ENCODE results near the gene HLX. TPM values are rescaled to one million over a fixed set of nuclear protein-coding genes. Genes with fewer than 3 reads are reported as not detected.
A peak's percentile ranks its signal among the peaks of the same experiment; 100 is the strongest.

Gene HLX
- total RNA-seq, 1 experiment from 2014 or later: not detected

- H3K79me2 ChIP-seq (ENCODE audit: low read length): no peaks in the 10 kb centered on the region
- H3K4me3 ChIP-seq (ENCODE audit: low read length): no peak overlapping the region
- no peak overlapping the region for H3K9ac ChIP-seq (ENCODE audit: low read length)
- H2AFZ ChIP-seq (ENCODE audit: low read length): no peak overlapping the region
- no peak overlapping the region for H3K4me2 ChIP-seq (ENCODE audit: low read depth, low read length, poor library complexity, severe bottlenecking)
- H3K27me3 ChIP-seq (ENCODE audit: low read length): no peaks in the 10 kb centered on the region; the same call in 1 of the 2 replicates
- H3K9me3 ChIP-seq (ENCODE audit: low read length): no peaks in the 10 kb centered on the region
- no peaks in the 10 kb centered on the region for H3K36me3 ChIP-seq (ENCODE audit: insufficient read depth, low read length)
- no peaks in the 10 kb centered on the region for H4K20me1 ChIP-seq (ENCODE audit: insufficient read depth, low read depth, low read length)
- H3K27ac ChIP-seq (ENCODE audit: low read length): no peak overlapping the region
- H3K9me2 ChIP-seq (replicated peaks; ENCODE audit: insufficient read depth, low read length): no peaks in the 10 kb centered on the region
- no peaks in the 10 kb centered on the region for H3K4me1 ChIP-seq (ENCODE audit: low read length)
- DNase-seq: no peak
Observed at GRCh38 chr1:220900842-220901241, 21.6 kb downstream of the HLX start.

- H3K36me3 ChIP-seq (ENCODE audit: insufficient read depth, low read length): no peaks in the 10 kb centered on the region
- H2AFZ ChIP-seq (ENCODE audit: low read length): no peak overlapping the region
- no peak overlapping the region for H3K4me2 ChIP-seq (ENCODE audit: low read depth, low read length, poor library complexity, severe bottlenecking)
- no peaks in the 10 kb centered on the region for H3K9me2 ChIP-seq (replicated peaks; ENCODE audit: insufficient read depth, low read length)
- no peaks in the 10 kb centered on the region; the same call in 1 of the 2 replicates for H3K27me3 ChIP-seq (ENCODE audit: low read length)
- H3K79me2 ChIP-seq (ENCODE audit: low read length): no peaks in the 10 kb centered on the region
- no peaks in the 10 kb centered on the region for H3K4me1 ChIP-seq (ENCODE audit: low read length)
- H3K4me3 ChIP-seq (ENCODE audit: low read length): no peak overlapping the region
- no peaks in the 10 kb centered on the region for H3K9me3 ChIP-seq (ENCODE audit: low read length)
- H3K9ac ChIP-seq (ENCODE audit: low read length): no peak overlapping the region
- DNase-seq: no peak
- H4K20me1 ChIP-seq (ENCODE audit: insufficient read depth, low read depth, low read length): no peaks in the 10 kb centered on the region
- H3K27ac ChIP-seq (ENCODE audit: low read length): no peak overlapping the region
Observed at GRCh38 chr1:220901881-220902280, 22.6 kb downstream of the HLX start.

DNA sequence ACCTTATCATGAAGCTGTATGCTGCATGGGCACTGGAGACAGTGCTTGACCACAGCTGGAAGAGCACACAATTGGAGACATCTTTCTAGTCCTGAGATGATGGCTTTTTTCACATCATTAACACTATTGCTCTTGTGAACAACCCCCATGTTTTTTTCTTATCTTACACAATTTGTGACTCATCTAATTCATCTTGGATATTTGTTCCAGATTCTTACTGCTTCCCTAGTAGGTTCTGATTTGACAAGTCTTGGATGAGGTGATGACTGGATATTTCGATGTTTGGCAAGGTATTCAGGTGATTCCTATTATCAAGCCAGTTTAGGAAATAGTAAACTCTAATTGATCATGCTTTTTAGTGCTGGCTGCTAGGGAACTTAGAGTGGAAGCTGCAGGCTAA is 23.7 kb downstream of the HLX start:
- Histone ChIP-seq H3K27ac (ENCODE audit: low read length) (no peak overlapping the region), H3K4me1 (ENCODE audit: low read length) (no peaks in the 10 kb centered on the region), H3K4me3 (ENCODE audit: low read length) (no peak overlapping the region), H3K9ac (ENCODE audit: low read length) (no peak overlapping the region), H3K4me2 (ENCODE audit: low read depth, low read length, poor library complexity, severe bottlenecking) (no peak overlapping the region), H3K9me3 (ENCODE audit: low read length) (no peaks in the 10 kb centered on the region), H3K27me3 (ENCODE audit: low read length) (no peaks in the 10 kb centered on the region; the same call in 1 of the 2 replicates), H4K20me1 (ENCODE audit: insufficient read depth, low read depth, low read length) (no peaks in the 10 kb centered on the region), H3K9me2 (replicated peaks; ENCODE audit: insufficient read depth, low read length) (no peaks in the 10 kb centered on the region), H2AFZ (ENCODE audit: low read length) (no peak overlapping the region), H3K36me3 (ENCODE audit: insufficient read depth, low read length) (no peaks in the 10 kb centered on the region), H3K79me2 (ENCODE audit: low read length) (no peaks in the 10 kb centered on the region)
- DNase-seq: no peak

- DNase-seq: no peak
- no peak overlapping the region for H3K27ac ChIP-seq (ENCODE audit: low read length)
- no peaks in the 10 kb centered on the region for H3K9me3 ChIP-seq (ENCODE audit: low read length)
- no peaks in the 10 kb centered on the region for H3K4me1 ChIP-seq (ENCODE audit: low read length)
- no peak overlapping the region for H2AFZ ChIP-seq (ENCODE audit: low read length)
- no peaks in the 10 kb centered on the region; the same call in 1 of the 2 replicates for H3K27me3 ChIP-seq (ENCODE audit: low read length)
- H3K9ac ChIP-seq (ENCODE audit: low read length): no peak overlapping the region
- no peaks in the 10 kb centered on the region for H3K36me3 ChIP-seq (ENCODE audit: insufficient read depth, low read length)
- no peaks in the 10 kb centered on the region for H3K79me2 ChIP-seq (ENCODE audit: low read length)
- H4K20me1 ChIP-seq (ENCODE audit: insufficient read depth, low read depth, low read length): no peaks in the 10 kb centered on the region
- H3K4me3 ChIP-seq (ENCODE audit: low read length): no peak overlapping the region
- H3K9me2 ChIP-seq (replicated peaks; ENCODE audit: insufficient read depth, low read length): no peaks in the 10 kb centered on the region
- H3K4me2 ChIP-seq (ENCODE audit: low read depth, low read length, poor library complexity, severe bottlenecking): no peak overlapping the region
Observed at GRCh38 chr1:220904876-220905275, 25.6 kb downstream of the HLX start.

- no peak overlapping the region for H3K4me2 ChIP-seq (ENCODE audit: low read depth, low read length, poor library complexity, severe bottlenecking)
- no peaks in the 10 kb centered on the region for H4K20me1 ChIP-seq (ENCODE audit: insufficient read depth, low read depth, low read length)
- H3K9me3 ChIP-seq (ENCODE audit: low read length): no peaks in the 10 kb centered on the region
- no peak overlapping the region for H3K9ac ChIP-seq (ENCODE audit: low read length)
- no peaks in the 10 kb centered on the region for H3K4me1 ChIP-seq (ENCODE audit: low read length)
- no peak for DNase-seq
- H3K27ac ChIP-seq (ENCODE audit: low read length): no peak overlapping the region
- H3K27me3 ChIP-seq (ENCODE audit: low read length): no peaks in the 10 kb centered on the region; the same call in 1 of the 2 replicates
- H3K4me3 ChIP-seq (ENCODE audit: low read length): no peak overlapping the region
- H2AFZ ChIP-seq (ENCODE audit: low read length): no peak overlapping the region
- H3K79me2 ChIP-seq (ENCODE audit: low read length): no peaks in the 10 kb centered on the region
- no peaks in the 10 kb centered on the region for H3K9me2 ChIP-seq (replicated peaks; ENCODE audit: insufficient read depth, low read length)
- H3K36me3 ChIP-seq (ENCODE audit: insufficient read depth, low read length): no peaks in the 10 kb centered on the region
Observed at GRCh38 chr1:220905650-220906560, 26.7 kb downstream of the HLX start.

DNA sequence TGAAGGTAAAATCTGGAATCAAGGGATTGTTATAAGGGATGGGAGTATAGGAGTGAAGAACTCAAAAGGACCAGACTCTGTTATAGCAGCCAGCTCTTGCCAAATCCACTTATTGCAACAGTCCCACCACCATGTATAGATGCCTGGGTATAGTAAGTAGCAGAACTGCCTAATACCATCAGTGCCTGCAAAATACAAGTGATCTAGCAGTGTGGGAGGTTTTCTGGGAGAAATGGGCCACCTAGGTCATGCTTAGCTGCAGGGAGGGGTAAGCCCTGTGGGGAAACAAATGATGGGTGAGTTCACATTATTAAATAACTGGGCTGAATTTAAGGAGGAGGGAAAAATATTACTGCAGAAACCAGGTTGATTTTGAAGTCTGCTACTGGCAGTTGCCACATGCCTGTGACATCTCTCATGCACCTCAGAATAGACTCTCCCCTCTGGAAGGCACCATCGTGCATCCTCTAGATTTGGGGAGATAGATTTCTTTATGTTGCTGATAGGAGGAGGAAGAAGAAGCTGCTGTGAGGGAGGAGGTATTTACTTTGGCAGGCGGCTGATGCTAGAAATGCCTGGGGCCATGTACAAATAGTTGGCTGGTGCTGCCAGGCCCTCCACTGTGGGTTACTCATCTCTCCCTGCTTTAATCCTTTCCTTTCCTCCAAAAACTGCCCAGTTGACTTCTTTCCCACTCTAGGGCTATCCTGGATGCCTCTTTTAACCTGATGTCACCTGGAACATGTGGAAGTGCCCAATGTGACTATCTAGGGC is 27.5 kb downstream of the HLX start:
- H3K4me1 ChIP-seq (ENCODE audit: low read length): no peaks in the 10 kb centered on the region
- H2AFZ ChIP-seq (ENCODE audit: low read length): no peak overlapping the region
- no peaks in the 10 kb centered on the region for H4K20me1 ChIP-seq (ENCODE audit: insufficient read depth, low read depth, low read length)
- H3K4me3 ChIP-seq (ENCODE audit: low read length): no peak overlapping the region
- no peaks in the 10 kb centered on the region; the same call in 1 of the 2 replicates for H3K27me3 ChIP-seq (ENCODE audit: low read length)
- H3K4me2 ChIP-seq (ENCODE audit: low read depth, low read length, poor library complexity, severe bottlenecking): no peak overlapping the region
- H3K79me2 ChIP-seq (ENCODE audit: low read length): no peaks in the 10 kb centered on the region
- no peak for DNase-seq
- H3K36me3 ChIP-seq (ENCODE audit: insufficient read depth, low read length): no peaks in the 10 kb centered on the region
- no peaks in the 10 kb centered on the region for H3K9me2 ChIP-seq (replicated peaks; ENCODE audit: insufficient read depth, low read length)
- no peaks in the 10 kb centered on the region for H3K9me3 ChIP-seq (ENCODE audit: low read length)
- H3K27ac ChIP-seq (ENCODE audit: low read length): no peak overlapping the region
- no peak overlapping the region for H3K9ac ChIP-seq (ENCODE audit: low read length)

GRCh38 chr1:220908757-220909156 is 29.5 kb downstream of the HLX start:
- Histone ChIP-seq H3K79me2 (ENCODE audit: low read length) (no peaks in the 10 kb centered on the region), H3K9me2 (replicated peaks; ENCODE audit: insufficient read depth, low read length) (no peaks in the 10 kb centered on the region), H3K27me3 (ENCODE audit: low read length) (no peaks in the 10 kb centered on the region), H3K27ac (ENCODE audit: low read length) (no peak overlapping the region), H3K4me1 (ENCODE audit: low read length) (no peaks in the 10 kb centered on the region), H3K9ac (ENCODE audit: low read length) (no peak overlapping the region), H3K36me3 (ENCODE audit: insufficient read depth, low read length) (no peaks in the 10 kb centered on the region), H3K9me3 (ENCODE audit: low read length) (no peaks in the 10 kb centered on the region), H3K4me2 (ENCODE audit: low read depth, low read length, poor library complexity, severe bottlenecking) (no peak overlapping the region), H3K4me3 (ENCODE audit: low read length) (no peak overlapping the region), H4K20me1 (ENCODE audit: insufficient read depth, low read depth, low read length) (no peaks in the 10 kb centered on the region), H2AFZ (ENCODE audit: low read length) (no peak overlapping the region)
- peak; percentile 64 for DNase-seq

DNA sequence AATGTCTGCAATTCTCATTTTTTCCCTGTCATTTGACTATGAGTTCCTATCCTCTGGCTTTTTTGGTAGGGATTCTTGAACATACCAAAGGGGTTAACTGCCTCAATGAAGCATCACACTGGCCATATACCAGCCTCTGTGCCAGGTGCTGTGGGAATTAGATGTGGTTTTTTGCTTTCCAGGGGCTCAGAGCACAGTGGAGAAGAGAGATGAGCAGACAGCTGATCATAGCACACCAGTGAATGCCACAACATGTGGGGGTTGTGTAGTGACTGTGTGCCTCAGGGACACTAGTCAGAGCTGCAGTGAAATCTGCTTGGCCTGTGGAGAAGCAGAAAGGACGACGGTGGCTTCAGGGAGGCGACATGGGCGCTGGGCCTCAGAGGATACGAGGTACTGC is 30.8 kb downstream of the HLX start:
- no peak overlapping the region for H3K4me2 ChIP-seq (ENCODE audit: low read depth, low read length, poor library complexity, severe bottlenecking)
- DNase-seq: no peak
- H3K9me3 ChIP-seq (ENCODE audit: low read length): no peaks in the 10 kb centered on the region
- no peaks in the 10 kb centered on the region for H3K79me2 ChIP-seq (ENCODE audit: low read length)
- H3K27me3 ChIP-seq (ENCODE audit: low read length): no peaks in the 10 kb centered on the region
- H3K36me3 ChIP-seq (ENCODE audit: insufficient read depth, low read length): no peaks in the 10 kb centered on the region
- no peak overlapping the region for H2AFZ ChIP-seq (ENCODE audit: low read length)
- no peak overlapping the region for H3K27ac ChIP-seq (ENCODE audit: low read length)
- no peaks in the 10 kb centered on the region for H4K20me1 ChIP-seq (ENCODE audit: insufficient read depth, low read depth, low read length)
- H3K4me3 ChIP-seq (ENCODE audit: low read length): no peak overlapping the region
- H3K9ac ChIP-seq (ENCODE audit: low read length): no peak overlapping the region
- no peaks in the 10 kb centered on the region for H3K9me2 ChIP-seq (replicated peaks; ENCODE audit: insufficient read depth, low read length)
- no peaks in the 10 kb centered on the region for H3K4me1 ChIP-seq (ENCODE audit: low read length)
